ENCODE data around the gene IPPK. TPM values are rescaled to one million over a fixed set of nuclear protein-coding genes. Genes with fewer than 3 reads are reported as not detected.

Gene IPPK
- total and polyA plus RNA-seq, 11 donors, result 4.2 to 11.0 (median 8.6) TPM

DNA sequence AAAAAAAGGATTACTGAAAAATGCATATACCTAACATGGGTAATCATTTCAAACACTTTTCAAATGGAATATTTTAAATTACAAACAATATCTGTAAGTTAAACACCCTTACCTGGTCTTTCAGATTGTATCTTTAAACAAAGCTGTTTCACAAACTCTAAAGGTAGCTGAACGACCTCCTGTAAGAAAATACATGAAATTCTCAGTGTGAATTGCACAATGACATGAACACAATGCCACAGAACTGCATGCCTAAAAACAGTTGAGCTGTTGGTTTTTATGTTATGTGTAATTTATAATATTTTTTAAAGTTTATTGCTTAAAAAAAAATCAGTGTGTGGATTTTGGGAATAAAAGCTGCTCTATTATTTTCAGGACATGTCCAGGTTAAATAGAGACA, 17.5 kb downstream of the IPPK start:
- Histone ChIP-seq H3K27ac (peak overlapping the region in 1 of 12 donors; percentile 74), H3K4me1 (peaks cover 0 to 26% (median 5%) of the 10 kb centered on the region in 12 donors), H3K27me3 (no peaks in the 10 kb centered on the region), H3K4me3 (no peak overlapping the region), H3K36me3 (peaks cover 0 to 95% (median 49%) of the 10 kb centered on the region in 9 donors), H3K9me3 (no peaks in the 10 kb centered on the region)
- ATAC-seq, result no peak
- TF ChIP-seq, protein P1, sequence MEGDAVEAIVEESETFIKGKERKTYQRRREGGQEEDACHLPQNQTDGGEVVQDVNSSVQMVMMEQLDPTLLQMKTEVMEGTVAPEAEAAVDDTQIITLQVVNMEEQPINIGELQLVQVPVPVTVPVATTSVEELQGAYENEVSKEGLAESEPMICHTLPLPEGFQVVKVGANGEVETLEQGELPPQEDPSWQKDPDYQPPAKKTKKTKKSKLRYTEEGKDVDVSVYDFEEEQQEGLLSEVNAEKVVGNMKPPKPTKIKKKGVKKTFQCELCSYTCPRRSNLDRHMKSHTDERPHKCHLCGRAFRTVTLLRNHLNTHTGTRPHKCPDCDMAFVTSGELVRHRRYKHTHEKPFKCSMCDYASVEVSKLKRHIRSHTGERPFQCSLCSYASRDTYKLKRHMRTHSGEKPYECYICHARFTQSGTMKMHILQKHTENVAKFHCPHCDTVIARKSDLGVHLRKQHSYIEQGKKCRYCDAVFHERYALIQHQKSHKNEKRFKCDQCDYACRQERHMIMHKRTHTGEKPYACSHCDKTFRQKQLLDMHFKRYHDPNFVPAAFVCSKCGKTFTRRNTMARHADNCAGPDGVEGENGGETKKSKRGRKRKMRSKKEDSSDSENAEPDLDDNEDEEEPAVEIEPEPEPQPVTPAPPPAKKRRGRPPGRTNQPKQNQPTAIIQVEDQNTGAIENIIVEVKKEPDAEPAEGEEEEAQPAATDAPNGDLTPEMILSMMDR (IDR thresholded peaks at IDR 0.05), result no peak
- no peak for TF ChIP-seq POLR2A (IDR thresholded peaks at IDR 0.05)
- 84 to 89% (median 87%) methylated on average over 1 of the region's 1 CpG for WGBS, 4 donors
- no peak for DNase-seq
- intact Hi-C loops (cut with DNase I), result loop anchor here in 1 of 10 donors (5.0 kb wide), 1 partner anchor 140 kb away; no protein-coding TSS in a partner anchor

DNA sequence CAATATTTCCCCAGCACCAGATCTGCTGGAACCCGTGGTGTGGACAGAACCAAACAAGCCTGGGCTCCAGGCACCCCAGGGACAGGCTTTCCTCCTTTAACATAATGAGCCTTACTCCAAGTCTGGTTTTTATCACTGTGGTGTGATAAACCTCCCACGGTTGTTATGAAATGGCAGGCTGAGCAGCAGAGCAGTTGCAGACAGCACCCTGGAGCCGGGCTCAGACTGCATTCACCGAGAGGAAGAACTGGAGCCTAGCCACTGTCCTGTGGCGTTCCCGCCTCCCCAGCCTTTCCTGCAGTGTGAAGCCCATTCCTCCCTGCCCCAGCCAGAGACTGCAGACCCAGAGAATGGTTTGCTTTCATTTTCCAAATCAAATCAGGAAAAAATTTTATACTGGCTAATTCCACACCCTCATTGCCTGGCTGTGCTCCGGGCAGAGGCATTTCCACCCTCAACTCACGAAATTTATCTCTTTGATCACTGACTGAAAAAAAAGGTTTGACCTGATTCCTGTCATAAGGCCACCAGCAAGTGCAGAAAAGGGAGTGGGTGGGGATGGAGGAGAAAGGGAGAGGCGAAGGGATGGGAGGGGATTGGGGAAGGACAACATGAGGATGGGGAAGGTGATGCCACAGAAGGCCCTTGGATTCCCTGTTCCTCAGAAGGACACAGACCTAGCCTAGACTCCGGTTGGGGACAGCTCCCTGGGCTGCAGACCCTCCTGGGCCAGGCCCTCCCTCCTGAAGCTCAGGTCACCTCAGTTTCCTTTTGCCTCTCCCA, 18.9 kb downstream of the IPPK start:
- Histone ChIP-seq H3K4me1 (peaks cover 0 to 26% (median 5%) of the 10 kb centered on the region in 12 donors), H3K4me3 (peak overlapping the region in 1 of 12 donors; percentile 19), H3K27ac (peak overlapping the region in 8 of 12 donors; percentile 13 to 74 (median 48)), H3K9me3 (peaks cover 0 to 3% (median 0%) of the 10 kb centered on the region in 12 donors), H3K27me3 (no peaks in the 10 kb centered on the region), H3K36me3 (peaks cover 0 to 95% (median 52%) of the 10 kb centered on the region in 9 donors)
- peak; percentile 73 to 90 (median 86) for ATAC-seq
- 44 to 54% (median 52%) methylated on average over 10 of the region's 10 CpGs for WGBS, 4 donors
- peak; percentile 53 to 79 (median 74) for DNase-seq
- intact Hi-C loops (cut with DNase I), result loop anchor here in 1 of 10 donors (5.0 kb wide), 1 partner anchor 141 kb away; no protein-coding TSS in a partner anchor
- TF ChIP-seq, protein P1 (IDR thresholded peaks at IDR 0.05), result no peak
- TF ChIP-seq POLR2A (IDR thresholded peaks at IDR 0.05), result no peak

GRCh38 chr9:92650296-92650695, 19.6 kb downstream of the IPPK start:
- DNase-seq (no peak), ATAC-seq (no peak)
- no peaks in the 10 kb centered on the region for H3K27me3 ChIP-seq
- WGBS, 4 donors, result 95 to 98% (median 97%) methylated on average over 6 of the region's 6 CpGs
- H3K27ac ChIP-seq, result peak overlapping the region in 8 of 12 donors; percentile 13 to 74 (median 38)
- no peak overlapping the region for H3K4me3 ChIP-seq
- peaks cover 0 to 95% (median 54%) of the 10 kb centered on the region in 9 donors for H3K36me3 ChIP-seq
- H3K4me1 ChIP-seq, result peaks cover 0 to 23% (median 5%) of the 10 kb centered on the region in 12 donors
- TF ChIP-seq, protein P1 (IDR thresholded peaks at IDR 0.05), result no peak
- no peak for TF ChIP-seq POLR2A (IDR thresholded peaks at IDR 0.05)
- intact Hi-C loops (cut with DNase I), result loop anchor here in 1 of 10 donors (5.0 kb wide), 1 partner anchor 142 kb away; no protein-coding TSS in a partner anchor
- H3K9me3 ChIP-seq, result peaks cover 0 to 10% (median 0%) of the 10 kb centered on the region in 12 donors

- no peak overlapping the region for H3K4me3 ChIP-seq
- ATAC-seq, result no peak
Observed at GRCh38 chr9:92649007-92649406, 20.9 kb downstream of the IPPK start.

More at GRCh38 chr9:92649007-92649406, 20.9 kb downstream of the IPPK start:
- no peaks in the 10 kb centered on the region for H3K27me3 ChIP-seq
- H3K9me3 ChIP-seq, result peaks cover 0 to 12% (median 0%) of the 10 kb centered on the region in 12 donors
- H3K27ac ChIP-seq, result no peak overlapping the region
- peaks cover 0 to 95% (median 64%) of the 10 kb centered on the region in 9 donors for H3K36me3 ChIP-seq
- H3K4me1 ChIP-seq, result peaks cover 0 to 13% (median 2%) of the 10 kb centered on the region in 12 donors
- intact Hi-C loops (cut with DNase I), result no loop called here
- DNase-seq, result peak in 1 of 5 donors; percentile 2
- TF ChIP-seq POLR2A (IDR thresholded peaks at IDR 0.05), result no peak
- TF ChIP-seq, protein P1 (IDR thresholded peaks at IDR 0.05), result no peak
- WGBS, 4 donors, result 92 to 100% (median 95%) methylated on average over 2 to 5 of the region's 5 CpGs

Measured in heart left ventricle (tissue), 16 donors.